DND-41 (cell line): ENCODE data around the gene PIGW.

Experiments
- ATAC-seq: fragments of 200-7000 bp; cut with Tn5 transposase; 3 replicates; pipeline ENCODE4 v1.9.1; 2021; ENCODE audit warnings: low read depth; ENCODE audit not compliant: insufficient read depth
- DNase-seq: peaks from one replicate; pipeline ENCODE4 v3.0.0-alpha.2; 2020
- H2AFZ ChIP-seq: 2 replicates; pipeline ENCODE4 v1.6.0; 2012; ENCODE audit warnings: low read depth, low read length
- H3K27ac ChIP-seq: 2 replicates; pipeline ENCODE4 v1.5.1; 2012; ENCODE audit warnings: low read length, inconsistent platforms
- H3K27me3 ChIP-seq: fragments of 200-600 bp; sonication (generic); 2 replicates; pipeline ENCODE4 v1.6.0; 2012; ENCODE audit warnings: low read length, mild to moderate bottlenecking, inconsistent platforms; ENCODE audit not compliant: insufficient read depth, poor library complexity
- H3K36me3 ChIP-seq: 2 replicates; pipeline ENCODE4 v1.5.1; 2012; ENCODE audit warnings: low read length, inconsistent platforms; ENCODE audit not compliant: insufficient read depth
- H3K4me1 ChIP-seq: 2 replicates; pipeline ENCODE4 v1.5.1; 2012; ENCODE audit warnings: mild to moderate bottlenecking, low read length; ENCODE audit not compliant: insufficient read depth
- H3K4me2 ChIP-seq: 2 replicates; pipeline ENCODE4 v1.6.0; 2012; ENCODE audit warnings: mild to moderate bottlenecking, moderate library complexity, low read length, inconsistent platforms; ENCODE audit not compliant: insufficient read depth
- H3K4me3 ChIP-seq, 2 experiments: fragments of 200-600 bp in 1 of 2; shearing (Covaris generic) in 1 of 2; 2 replicates each; pipeline ENCODE4 v1.5.1; 2012 to 2016; ENCODE audit warnings: inconsistent platforms in 2 of 2, low read length in 2 of 2, mild to moderate bottlenecking in 2 of 2, low read depth in 1 of 2, moderate library complexity in 1 of 2
- H3K79me2 ChIP-seq: 2 replicates; pipeline ENCODE4 v1.6.0; 2012; ENCODE audit warnings: low read length, inconsistent platforms; ENCODE audit not compliant: insufficient read depth
- H3K9ac ChIP-seq: 2 replicates; pipeline ENCODE4 v1.6.0; 2012; ENCODE audit warnings: low read depth, mild to moderate bottlenecking, inconsistent platforms, low read length, moderate library complexity
- H3K9me3 ChIP-seq: 2 replicates; pipeline ENCODE4 v1.5.1; 2012; ENCODE audit warnings: low read length, moderate library complexity, mild to moderate bottlenecking, inconsistent platforms; ENCODE audit not compliant: insufficient read depth, severe bottlenecking
- H4K20me1 ChIP-seq: 2 replicates; pipeline ENCODE4 v1.6.0; 2012; ENCODE audit warnings: low read length; ENCODE audit not compliant: insufficient read depth
- CTCF ChIP-seq: IDR thresholded peaks from 2 replicates; pipeline ENCODE4 v1.5.1; 2012; ENCODE audit warnings: borderline replicate concordance, low read length, moderate library complexity, mild to moderate bottlenecking; ENCODE audit not compliant: poor library complexity, severe bottlenecking; ENCODE audit errors: extremely low read depth
- EZH2 ChIP-seq: IDR thresholded peaks from 3 replicates; pipeline ENCODE4 v1.6.1; 2012; ENCODE audit warnings: borderline replicate concordance, low read depth, mild to moderate bottlenecking, moderate library complexity, low read length, inconsistent platforms; ENCODE audit not compliant: severe bottlenecking

Gene PIGW

GRCh38 chr17:36566081-36566480, 31.3 kb downstream of the PIGW start:
- Histone ChIP-seq H3K4me1 (no peaks in the 10 kb centered on the region), H3K9ac (no peak overlapping the region), H3K79me2 (peaks cover 78% of the 10 kb centered on the region), H3K4me3 (no peak overlapping the region), H3K36me3 (peaks cover 94% of the 10 kb centered on the region), H4K20me1 (peaks cover 24% of the 10 kb centered on the region; the same call in 1 of the 2 replicates), H3K4me2 (no peak overlapping the region), H2AFZ (no peak overlapping the region), H3K9me3 (no peaks in the 10 kb centered on the region), H3K27ac (no peak overlapping the region), H3K27me3 (no peaks in the 10 kb centered on the region)
- TF ChIP-seq EZH2 (no peak), CTCF (no peak)
- ATAC-seq (no peak), DNase-seq (no peak)

GRCh38 chr17:36575028-36575427, 40.2 kb downstream of the PIGW start:
- Histone ChIP-seq H3K27me3 (no peaks in the 10 kb centered on the region), H2AFZ (no peak overlapping the region), H3K9me3 (no peaks in the 10 kb centered on the region), H3K4me3 (no peak overlapping the region), H4K20me1 (peaks cover 33% of the 10 kb centered on the region), H3K4me1 (no peaks in the 10 kb centered on the region), H3K79me2 (peaks cover 74% of the 10 kb centered on the region), H3K4me2 (no peak overlapping the region), H3K9ac (no peak overlapping the region), H3K36me3 (peaks cover 84% of the 10 kb centered on the region), H3K27ac (no peak overlapping the region)
- no peak for ATAC-seq
- TF ChIP-seq CTCF = no peak
- no peak for TF ChIP-seq EZH2
- no peak for DNase-seq

GRCh38 chr17:36576793-36577192, 42.0 kb downstream of the PIGW start:
- no peak overlapping the region for H3K4me2 ChIP-seq
- H3K9me3 ChIP-seq = no peaks in the 10 kb centered on the region
- H3K4me1 ChIP-seq = no peaks in the 10 kb centered on the region
- H3K79me2 ChIP-seq = peaks cover 62% of the 10 kb centered on the region
- no peak overlapping the region for H2AFZ ChIP-seq
- no peak for TF ChIP-seq CTCF
- no peak for TF ChIP-seq EZH2
- H4K20me1 ChIP-seq = peaks cover 32% of the 10 kb centered on the region
- no peak overlapping the region for H3K27ac ChIP-seq
- no peak overlapping the region for H3K9ac ChIP-seq
- ATAC-seq = no peak
- no peaks in the 10 kb centered on the region for H3K27me3 ChIP-seq
- no peak overlapping the region for H3K4me3 ChIP-seq
- peaks cover 85% of the 10 kb centered on the region for H3K36me3 ChIP-seq
- no peak for DNase-seq

- ATAC-seq = no peak
- peaks cover 44% of the 10 kb centered on the region for H3K79me2 ChIP-seq
These were observed 43.9 kb downstream of the PIGW start for GRCh38 chr17:36578671-36579070.

More at GRCh38 chr17:36578671-36579070, 43.9 kb downstream of the PIGW start:
- Histone ChIP-seq H3K27me3 (no peaks in the 10 kb centered on the region), H4K20me1 (peaks cover 27% of the 10 kb centered on the region), H2AFZ (no peak overlapping the region), H3K36me3 (peaks cover 82% of the 10 kb centered on the region), H3K9ac (no peak overlapping the region), H3K27ac (no peak overlapping the region), H3K4me2 (no peak overlapping the region), H3K9me3 (no peaks in the 10 kb centered on the region), H3K4me3 (no peak overlapping the region), H3K4me1 (no peaks in the 10 kb centered on the region)
- TF ChIP-seq CTCF = no peak
- TF ChIP-seq EZH2 = no peak
- DNase-seq = no peak
